CD8-positive, alpha-beta memory T cell (primary cell): Measurements from ENCODE around the gene PTK6. TPM values are rescaled to one million over a fixed set of nuclear protein-coding genes. Genes with fewer than 3 reads are reported as not detected.

Source experiments
- CTCF ChIA-PET: fragments of 350-600 bp; sonication (Branson Sonifier 250); formaldehyde crosslinking; loops from one replicate; lab custom pipeline; 2021; ENCODE audit warnings: antibody characterized with exemption; lab: Charles Lee
- POLR2A ChIA-PET: fragments of 350-600 bp; sonication (Branson Sonifier 250); formaldehyde crosslinking; loops from one replicate; lab custom pipeline; 2021; ENCODE audit warnings: antibody characterized with exemption; lab: Charles Lee
- DNase-seq, 5 donors: peaks; one replicate each; pipeline versions ENCODE4 v3.0.0 to v3.0.0-alpha.2; 2020 to 2022; ENCODE audit warnings: mixed read lengths in 1 of 5
- H3K27ac ChIP-seq: one replicate; pipeline ENCODE4 v1.7.0; 2013; ENCODE audit warnings: low read depth, mild to moderate bottlenecking, low read length, moderate library complexity
- H3K27me3 ChIP-seq: 2 replicates; pipeline ENCODE4 v1.7.0; 2013; ENCODE audit warnings: low read length, mild to moderate bottlenecking; ENCODE audit not compliant: insufficient read depth, poor library complexity, severe bottlenecking
- H3K36me3 ChIP-seq: 2 replicates; pipeline ENCODE4 v1.7.0; 2013; ENCODE audit warnings: mild to moderate bottlenecking, low read length, moderate library complexity; ENCODE audit not compliant: insufficient read depth
- H3K4me1 ChIP-seq: 2 replicates; pipeline ENCODE4 v1.7.0; 2013; ENCODE audit warnings: mild to moderate bottlenecking, low read length, moderate library complexity; ENCODE audit not compliant: insufficient read depth
- H3K4me3 ChIP-seq: 2 replicates; pipeline ENCODE4 v1.7.0; 2013; ENCODE audit warnings: mild to moderate bottlenecking, low read length
- H3K9me3 ChIP-seq: 2 replicates; pipeline ENCODE4 v1.7.0; 2013; ENCODE audit warnings: mild to moderate bottlenecking, low read length
- H3K27ac Mint-ChIP-seq, 8 donors: one replicate each; pipeline ENCODE4 v1.8.0; 2020 to 2021; ENCODE audit warnings: mixed read lengths in 8 of 8, mild to moderate bottlenecking in 6 of 8, inconsistent platforms in 3 of 8, moderate library complexity in 3 of 8
- H3K27me3 Mint-ChIP-seq, 2 donors: one replicate each; pipeline ENCODE4 v1.8.0; 2020 to 2021; ENCODE audit warnings: mixed read lengths in 2 of 2, mild to moderate bottlenecking in 1 of 2, moderate library complexity in 1 of 2
- H3K36me3 Mint-ChIP-seq, 3 donors: one replicate each; pipeline ENCODE4 v1.8.0; 2020 to 2021; ENCODE audit warnings: mixed read lengths in 3 of 3, inconsistent platforms in 1 of 3, mild to moderate bottlenecking in 1 of 3
- H3K4me1 Mint-ChIP-seq, 3 donors: one replicate each; pipeline ENCODE4 v1.8.0; 2020 to 2021; ENCODE audit warnings: mixed read lengths in 3 of 3, inconsistent platforms in 1 of 3, mild to moderate bottlenecking in 1 of 3
- H3K4me3 Mint-ChIP-seq, 7 donors: one replicate each; pipeline ENCODE4 v1.8.0; 2020 to 2021; ENCODE audit warnings: mixed read lengths in 7 of 7, mild to moderate bottlenecking in 6 of 7, moderate library complexity in 4 of 7, inconsistent platforms in 2 of 7
- H3K9me3 Mint-ChIP-seq, 5 donors: one replicate each; pipeline ENCODE4 v1.8.0; 2020 to 2022; ENCODE audit warnings: mixed read lengths in 5 of 5, mild to moderate bottlenecking in 3 of 5, moderate library complexity in 2 of 5, inconsistent platforms in 1 of 5
- polyA plus RNA-seq: library from polyadenylated mRNA; unstranded; fragments of 300-500 nt; fragmentation: Illumina TruSeq; gene quantifications from one replicate; pipeline ENCODE4 v1.2.3, GENCODE V29; 2021
- total RNA-seq, 2 experiments: library from RNA; stranded (reverse); gene quantifications; one replicate each; pipeline ENCODE4 v1.2.3, GENCODE V29; 2021

Gene PTK6
- total and polyA plus RNA-seq, 3 experiments from 2014 or later, result 0.16 to 0.31 (median 0.18) TPM

DNA sequence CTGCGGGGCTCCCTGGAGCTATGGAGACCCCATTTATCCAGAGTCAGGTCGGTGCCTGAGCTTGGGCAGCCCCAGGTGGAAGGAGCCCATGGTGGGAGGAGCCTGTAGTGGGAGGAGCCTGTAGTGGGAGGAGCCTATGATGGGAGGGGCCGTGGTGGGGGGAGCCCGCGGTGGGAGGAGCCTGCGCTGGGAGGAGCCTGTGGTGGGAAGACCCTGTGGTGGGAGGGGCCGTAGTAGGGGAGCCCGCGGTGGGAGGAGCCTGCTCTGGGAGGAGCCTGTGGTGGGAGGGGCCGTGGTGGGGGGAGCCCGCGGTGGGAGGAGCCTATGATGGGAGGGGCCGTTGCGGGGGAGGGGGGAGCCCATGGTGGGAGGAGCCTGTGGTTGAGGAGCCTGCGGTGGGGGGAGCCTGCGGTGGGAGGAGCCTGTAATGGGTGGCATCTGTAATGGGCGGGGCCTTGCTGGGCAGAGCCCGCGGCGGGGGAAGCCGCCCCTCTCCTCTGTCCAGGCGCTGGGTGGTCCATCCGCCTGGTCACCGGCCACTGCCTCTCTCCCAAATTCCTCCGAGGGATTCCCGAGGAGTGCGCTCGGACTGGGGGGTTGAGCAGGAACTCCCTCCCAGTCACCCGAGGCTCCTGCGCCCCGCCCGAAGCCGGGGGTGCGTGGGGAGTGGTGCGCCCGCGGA, 16.2 kb upstream of the PTK6 start:
- ChIA-PET CTCF (interaction anchor here (0.6 to 4.4 kb wide), 7 partner anchors 8 to 157 kb away, joined by 3 to 35 read pairs (median 3); partner anchors contain the start of gene PTK6), POLR2A (interaction anchor here (0.6 to 1.4 kb wide), 5 partner anchors 15 to 192 kb away, joined by 3 to 9 read pairs (median 3); partner anchors contain the start of gene PTK6)
- peaks cover 14 to 34% (median 14%) of the 10 kb centered on the region in 3 donors for H3K4me1 Mint-ChIP-seq
- peak overlapping the region; percentile 73 to 89 (median 76) for H3K4me3 Mint-ChIP-seq
- peak overlapping the region; percentile 47 to 96 (median 92) for H3K27ac Mint-ChIP-seq
- H3K27me3 Mint-ChIP-seq, result peaks cover 9 to 13% of the 10 kb centered on the region in 2 donors
- no peaks in the 10 kb centered on the region for H3K36me3 ChIP-seq
- peak overlapping the region; percentile 38 for H3K27ac ChIP-seq
- H3K9me3 Mint-ChIP-seq, result no peaks in the 10 kb centered on the region
- H3K36me3 Mint-ChIP-seq, result peaks cover 0 to 2% (median 0%) of the 10 kb centered on the region in 3 donors
- H3K4me3 ChIP-seq, result peak overlapping the region; percentile 61
- peak; percentile 82 to 93 (median 90) for DNase-seq
- H3K9me3 ChIP-seq, result no peaks in the 10 kb centered on the region
- H3K4me1 ChIP-seq, result peaks cover 16% of the 10 kb centered on the region
- H3K27me3 ChIP-seq, result no peaks in the 10 kb centered on the region

DNA sequence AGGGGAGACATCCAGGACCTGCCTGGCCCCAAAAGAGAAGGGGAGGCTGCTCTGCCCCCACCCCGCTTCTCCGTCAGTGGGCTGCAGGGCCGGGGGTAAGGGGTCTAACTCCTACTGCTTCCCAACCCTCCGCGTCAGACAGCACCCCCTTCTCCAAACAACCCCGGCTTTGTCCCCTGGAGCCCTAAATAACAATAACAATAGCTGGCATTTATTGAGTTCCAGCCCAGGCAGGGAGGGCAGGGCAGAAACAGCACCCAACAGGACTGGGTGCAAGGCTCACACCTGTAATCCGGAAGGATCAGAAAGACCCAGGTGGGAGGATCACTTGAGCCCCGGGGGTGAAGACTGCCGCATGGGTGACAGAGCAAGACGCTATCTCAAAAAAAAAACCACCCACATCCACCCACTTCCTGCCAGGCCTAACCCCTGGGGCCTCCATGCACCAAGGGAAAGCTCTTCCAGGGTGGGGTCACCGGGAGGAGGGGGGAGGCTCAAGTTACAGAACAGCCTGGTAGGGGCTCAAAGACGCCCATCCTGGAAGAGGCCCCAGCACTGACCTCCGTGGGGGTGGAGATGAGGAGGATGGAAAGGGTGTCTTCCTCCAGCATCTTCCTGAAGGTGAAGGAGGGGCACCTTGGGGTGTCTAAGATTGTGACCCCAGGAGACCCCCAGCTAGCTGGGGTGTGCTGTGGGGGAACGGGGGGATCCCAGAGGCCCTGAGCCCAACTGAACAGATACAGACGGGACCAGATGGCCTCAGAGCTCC, 15.5 kb upstream of the PTK6 start:
- H3K9me3 ChIP-seq, result no peaks in the 10 kb centered on the region
- peaks cover 16% of the 10 kb centered on the region for H3K4me1 ChIP-seq
- peak; percentile 42 to 80 (median 75) for DNase-seq
- no peaks in the 10 kb centered on the region for H3K9me3 Mint-ChIP-seq
- CTCF ChIA-PET, result interaction anchor here (0.6 to 4.4 kb wide), 7 partner anchors 9 to 158 kb away, joined by 3 to 35 read pairs (median 3); partner anchors contain the start of gene PTK6
- peak overlapping the region; percentile 73 to 89 (median 76) for H3K4me3 Mint-ChIP-seq
- H3K27me3 ChIP-seq, result no peaks in the 10 kb centered on the region
- POLR2A ChIA-PET, result interaction anchor here (0.6 to 1.4 kb wide), 7 partner anchors 15 to 193 kb away, joined by 3 to 9 read pairs (median 3); partner anchors contain the start of genes PPDPF and PTK6
- H3K4me3 ChIP-seq, result peak overlapping the region; percentile 38
- H3K36me3 ChIP-seq, result no peaks in the 10 kb centered on the region
- H3K27ac Mint-ChIP-seq, result peak overlapping the region; percentile 85 to 96 (median 92)
- H3K27ac ChIP-seq, result peak overlapping the region; percentile 33
- H3K4me1 Mint-ChIP-seq, result peaks cover 14 to 34% (median 14%) of the 10 kb centered on the region in 3 donors
- H3K27me3 Mint-ChIP-seq, result peaks cover 9 to 13% of the 10 kb centered on the region in 2 donors
- H3K36me3 Mint-ChIP-seq, result peaks cover 0 to 2% (median 0%) of the 10 kb centered on the region in 3 donors

DNA sequence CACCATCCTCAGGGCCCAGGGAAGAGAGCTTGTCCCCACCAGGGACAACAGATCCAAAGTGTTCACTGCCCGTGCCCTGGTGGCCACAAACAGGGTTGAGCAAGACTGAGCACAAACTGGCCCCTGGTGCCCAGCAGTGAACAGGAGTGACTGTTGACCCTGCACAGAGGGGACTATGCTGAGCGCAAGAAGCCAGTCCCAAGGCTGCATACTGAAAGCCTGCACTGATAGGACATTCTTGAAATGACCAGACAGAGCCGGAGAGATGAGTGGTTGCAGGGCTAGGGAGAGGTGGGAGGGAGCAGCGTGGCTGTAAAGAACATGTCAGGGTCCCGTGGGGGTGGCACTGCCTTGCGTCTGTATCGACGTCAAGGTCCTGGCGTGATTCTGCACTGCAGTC, 13.9 kb upstream of the PTK6 start:
- H3K27ac ChIP-seq, result no peak overlapping the region
- ChIA-PET POLR2A (no interaction called here), CTCF (interaction anchor here (3.1 to 4.4 kb wide), 2 partner anchors 13 to 91 kb away, joined by 11 to 35 read pairs; partner anchors contain the start of gene PTK6)
- H3K4me1 ChIP-seq, result peaks cover 16% of the 10 kb centered on the region
- H3K4me3 ChIP-seq, result no peak overlapping the region
- Mint-ChIP-seq H3K27me3 (peaks cover 10 to 13% of the 10 kb centered on the region in 2 donors), H3K9me3 (no peaks in the 10 kb centered on the region), H3K4me1 (peaks cover 12 to 30% (median 14%) of the 10 kb centered on the region in 3 donors), H3K4me3 (peak overlapping the region in 1 of 7 donors; percentile 75), H3K27ac (peak overlapping the region in 2 of 8 donors; percentile 45 to 89), H3K36me3 (no peaks in the 10 kb centered on the region)
- no peaks in the 10 kb centered on the region for H3K9me3 ChIP-seq
- H3K36me3 ChIP-seq, result no peaks in the 10 kb centered on the region
- DNase-seq, result no peak
- H3K27me3 ChIP-seq, result no peaks in the 10 kb centered on the region

DNA sequence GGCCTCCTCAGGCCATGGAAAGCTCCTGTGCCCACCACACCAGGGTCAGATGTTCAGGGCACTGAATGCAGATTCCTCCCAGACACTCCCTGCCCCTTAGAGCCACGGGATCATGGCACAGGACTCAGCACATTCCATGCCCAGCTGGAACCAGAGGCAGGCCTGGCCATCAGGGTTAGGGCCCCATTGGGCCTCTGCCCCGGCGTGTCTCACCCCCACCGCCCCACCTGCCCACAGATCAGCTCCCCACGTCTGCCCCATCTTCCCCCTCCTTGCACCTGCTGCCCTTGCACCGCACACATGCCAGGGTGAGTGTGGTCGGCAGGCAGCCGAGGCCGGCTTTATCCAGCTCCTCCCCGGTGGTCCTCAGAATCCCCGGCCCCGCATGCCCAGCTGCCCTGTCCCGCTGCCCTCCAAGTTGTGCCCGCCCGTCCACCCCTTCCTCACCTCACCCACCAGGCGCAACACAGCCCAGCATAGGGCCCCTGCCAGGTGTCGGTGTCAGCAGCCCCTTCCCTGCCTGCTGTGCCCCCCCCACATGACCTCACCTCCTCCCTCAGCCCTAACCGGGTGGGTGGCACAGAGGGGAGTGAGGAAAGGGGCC, 12.6 kb upstream of the PTK6 start:
- ChIA-PET CTCF (interaction anchor here (4.4 kb wide), 1 partner anchor 12 kb away, joined by 35 read pairs; the partner anchor contains the start of gene PTK6), POLR2A (interaction anchor here (0.6 kb wide), 1 partner anchor 178 kb away, joined by 13 read pairs; no protein-coding TSS in a partner anchor)
- H3K4me1 ChIP-seq, result peaks cover 16% of the 10 kb centered on the region
- no peaks in the 10 kb centered on the region for H3K27me3 ChIP-seq
- H3K4me3 Mint-ChIP-seq, result peak overlapping the region in 1 of 7 donors; percentile 24
- H3K36me3 ChIP-seq, result no peaks in the 10 kb centered on the region
- peaks cover 10 to 13% of the 10 kb centered on the region in 2 donors for H3K27me3 Mint-ChIP-seq
- no peaks in the 10 kb centered on the region for H3K36me3 Mint-ChIP-seq
- no peak overlapping the region for H3K27ac ChIP-seq
- H3K9me3 ChIP-seq, result no peaks in the 10 kb centered on the region
- H3K4me1 Mint-ChIP-seq, result peaks cover 12 to 30% (median 14%) of the 10 kb centered on the region in 3 donors
- no peak overlapping the region for H3K4me3 ChIP-seq
- H3K9me3 Mint-ChIP-seq, result peaks cover 0 to 4% (median 0%) of the 10 kb centered on the region in 5 donors
- no peak for DNase-seq
- peak overlapping the region in 1 of 8 donors; percentile 60 for H3K27ac Mint-ChIP-seq

DNA sequence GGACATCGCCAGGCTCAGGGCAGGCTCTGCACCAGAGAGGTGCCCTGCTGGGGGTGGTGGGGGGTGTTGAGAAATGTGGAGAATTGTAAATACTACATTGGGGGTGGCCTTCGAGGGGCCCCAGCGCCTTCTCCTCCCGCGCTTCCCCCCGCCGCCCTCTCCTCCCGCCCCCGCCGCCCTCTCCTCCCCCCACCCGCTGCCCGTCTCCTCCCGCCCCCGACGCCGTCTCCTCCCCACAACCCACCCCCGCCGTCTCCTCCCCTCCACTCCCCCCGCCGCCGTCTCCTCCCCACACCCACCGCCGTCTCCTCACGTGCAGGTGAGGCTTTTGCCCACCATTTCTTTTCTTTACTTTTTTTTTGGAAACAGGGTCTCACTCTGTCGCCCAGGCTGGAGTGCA, 11.8 kb upstream of the PTK6 start:
- H3K36me3 Mint-ChIP-seq, result no peaks in the 10 kb centered on the region
- H3K27me3 Mint-ChIP-seq, result peaks cover 10 to 13% of the 10 kb centered on the region in 2 donors
- no peak overlapping the region for H3K27ac Mint-ChIP-seq
- CTCF ChIA-PET, result no interaction called here
- Histone ChIP-seq H3K27me3 (no peaks in the 10 kb centered on the region), H3K9me3 (no peaks in the 10 kb centered on the region), H3K4me3 (no peak overlapping the region), H3K4me1 (peaks cover 16% of the 10 kb centered on the region), H3K27ac (no peak overlapping the region), H3K36me3 (no peaks in the 10 kb centered on the region)
- H3K4me3 Mint-ChIP-seq, result no peak overlapping the region
- POLR2A ChIA-PET, result no interaction called here
- no peak for DNase-seq
- peaks cover 0 to 4% (median 0%) of the 10 kb centered on the region in 5 donors for H3K9me3 Mint-ChIP-seq
- H3K4me1 Mint-ChIP-seq, result peaks cover 12 to 23% (median 14%) of the 10 kb centered on the region in 3 donors

DNA sequence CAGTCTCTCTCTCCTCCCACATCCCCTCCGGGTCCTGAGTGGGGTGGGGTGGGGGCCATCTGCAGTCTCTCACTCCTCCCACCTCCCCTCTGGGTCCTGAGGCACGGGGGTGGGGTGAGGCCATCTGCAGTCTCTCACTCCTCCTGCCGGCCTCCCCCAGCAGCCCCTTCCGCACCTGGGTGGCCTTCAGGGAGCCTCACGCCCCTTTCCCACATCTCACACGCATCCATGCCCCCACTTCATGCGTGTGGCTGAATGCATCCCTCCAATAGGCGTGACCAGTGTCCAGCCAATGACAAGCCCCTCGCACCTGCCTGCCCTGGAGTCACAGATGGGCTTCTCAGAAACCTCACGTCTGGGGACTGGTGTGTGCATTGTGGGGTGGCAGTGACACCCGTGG, 11.4 kb upstream of the PTK6 start:
- Mint-ChIP-seq H3K9me3 (peaks cover 0 to 4% (median 0%) of the 10 kb centered on the region in 5 donors), H3K36me3 (peaks cover 0 to 2% (median 0%) of the 10 kb centered on the region in 3 donors), H3K4me3 (no peak overlapping the region), H3K27me3 (peaks cover 10 to 13% of the 10 kb centered on the region in 2 donors), H3K4me1 (peaks cover 12 to 23% (median 14%) of the 10 kb centered on the region in 3 donors), H3K27ac (no peak overlapping the region)
- POLR2A ChIA-PET, result no interaction called here
- CTCF ChIA-PET, result interaction anchor here (1.0 kb wide), 1 partner anchor 11 kb away, joined by 3 read pairs; no protein-coding TSS in a partner anchor
- no peak overlapping the region for H3K4me3 ChIP-seq
- no peak overlapping the region for H3K27ac ChIP-seq
- H3K4me1 ChIP-seq, result peaks cover 16% of the 10 kb centered on the region
- no peaks in the 10 kb centered on the region for H3K9me3 ChIP-seq
- DNase-seq, result no peak
- no peaks in the 10 kb centered on the region for H3K36me3 ChIP-seq
- H3K27me3 ChIP-seq, result no peaks in the 10 kb centered on the region

DNA sequence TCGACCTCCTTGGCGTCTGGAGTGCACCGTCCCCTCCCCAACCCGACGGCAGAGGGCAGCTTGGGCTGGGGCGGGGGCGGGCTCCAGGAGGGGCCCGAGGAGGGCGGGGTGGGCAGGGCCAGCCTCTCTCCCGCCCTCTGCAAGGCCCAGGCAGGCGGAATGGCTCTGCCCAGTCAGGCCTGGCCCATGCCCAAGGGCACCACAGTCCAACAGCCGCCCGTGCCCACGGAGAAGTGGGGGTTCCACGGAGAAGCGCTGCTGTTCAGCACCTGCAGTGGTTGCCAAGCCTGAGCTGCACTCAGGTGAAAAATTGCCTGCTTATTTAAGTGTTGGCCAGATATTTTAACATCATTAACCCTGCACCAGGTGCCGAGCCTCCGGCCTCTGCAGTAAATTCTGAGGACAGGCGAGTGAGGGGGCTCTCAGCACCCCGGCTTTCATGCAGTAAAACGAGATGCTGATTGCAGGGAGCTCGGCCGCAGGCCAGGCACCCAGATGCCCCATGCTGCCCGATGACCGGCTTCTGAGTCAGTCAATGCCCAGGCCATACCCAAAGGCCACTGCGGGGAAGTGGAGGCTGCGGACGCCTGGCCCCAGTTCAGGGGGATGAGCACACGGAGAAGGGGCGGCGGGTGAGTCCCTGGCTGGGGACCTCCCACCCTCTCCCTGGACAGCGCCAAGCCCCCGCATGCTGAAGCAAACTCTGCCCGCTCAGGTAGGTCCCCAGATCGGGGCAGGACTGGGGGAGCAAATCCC, 10.7 kb upstream of the PTK6 start, which contains the start of gene SRMS:
Gene SRMS (minus strand): TSS at position 25 of the 756 bp plus-strand sequence. CDS start 286 bp downstream, outside the sequence.
- no peak for DNase-seq
- Mint-ChIP-seq H3K36me3 (peaks cover 0 to 2% (median 0%) of the 10 kb centered on the region in 3 donors), H3K4me3 (peak within 1 kb of the TSS in 1 of 7 donors; percentile 36), H3K27ac (no peak within 1 kb of the TSS), H3K4me1 (peaks cover 8 to 17% (median 10%) of the 10 kb centered on the region in 3 donors), H3K9me3 (peaks cover 0 to 4% (median 0%) of the 10 kb centered on the region in 5 donors), H3K27me3 (peaks cover 10 to 13% of the 10 kb centered on the region in 2 donors)
- Histone ChIP-seq H3K4me1 (peaks cover 11% of the 10 kb centered on the region), H3K4me3 (no peak within 1 kb of the TSS), H3K9me3 (no peaks in the 10 kb centered on the region), H3K27me3 (no peaks in the 10 kb centered on the region), H3K27ac (no peak within 1 kb of the TSS), H3K36me3 (no peaks in the 10 kb centered on the region)
- CTCF ChIA-PET, result interaction anchor here (1.0 kb wide), 1 partner anchor 10 kb away, joined by 3 read pairs; no protein-coding TSS in a partner anchor
- POLR2A ChIA-PET, result no interaction called here
